ENCODE results near the gene PSMD13. TPM values are rescaled to one million over a fixed set of nuclear protein-coding genes. Genes with fewer than 3 reads are reported as not detected.
A peak's percentile ranks its signal among the peaks of the same experiment; 100 is the strongest.

PSMD13 gene
- total RNA-seq, 1 donor from 2014 or later: 136 TPM

DNA sequence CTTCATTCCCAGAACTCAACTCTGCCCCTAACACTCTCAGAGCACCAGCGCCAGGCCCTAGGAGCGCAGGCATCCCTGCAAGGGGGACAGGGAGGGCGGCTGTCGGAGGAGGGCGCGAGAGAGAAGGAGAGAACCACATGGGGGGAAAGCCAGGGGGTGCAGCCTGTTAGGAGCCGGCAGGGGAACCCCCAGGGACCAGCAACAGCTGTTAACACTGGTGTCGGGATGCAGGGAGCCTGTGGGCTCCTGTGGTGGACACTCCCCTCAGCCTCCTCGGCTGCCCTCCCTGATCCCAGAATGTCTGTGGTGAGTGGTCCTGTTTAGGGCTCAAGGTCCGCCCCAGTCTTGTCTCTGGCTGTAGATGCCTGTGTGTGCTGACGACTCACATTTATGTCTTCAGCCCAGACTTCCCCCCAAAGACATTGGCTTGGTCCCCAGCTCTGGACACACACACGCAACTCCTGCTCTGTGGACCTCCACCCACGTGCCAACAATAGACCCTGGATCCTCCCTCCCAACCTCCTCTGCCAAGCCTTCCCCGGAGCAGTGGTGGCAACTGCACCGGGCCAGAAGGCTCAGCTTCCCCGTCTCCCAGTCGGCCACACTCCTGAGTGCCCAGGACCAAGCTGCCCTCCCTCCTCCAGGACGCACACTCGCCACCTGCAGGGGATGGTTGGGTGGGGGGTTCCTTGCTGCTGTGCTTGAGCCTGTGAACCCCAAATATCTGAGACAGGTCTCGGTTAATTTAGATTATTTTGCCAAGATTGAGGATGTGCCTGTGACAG lies 63.4 kb downstream of the PSMD13 start:
- H3K4me1 Mint-ChIP-seq (ENCODE audit: low read depth, unreplicated experiment): peaks cover 10% of the 10 kb centered on the region
- peak; percentile 56 for DNase-seq
- no peaks in the 10 kb centered on the region for H3K36me3 Mint-ChIP-seq (ENCODE audit: unreplicated experiment)
- no peaks in the 10 kb centered on the region for H3K9me3 Mint-ChIP-seq (ENCODE audit: unreplicated experiment)
- peak overlapping the region; percentile 13 for H3K27ac Mint-ChIP-seq (ENCODE audit: unreplicated experiment)
- no peak for TF ChIP-seq CTCF (IDR thresholded peaks at IDR 0.05; ENCODE audit: partially characterized antibody, unreplicated experiment)
- H3K27me3 Mint-ChIP-seq (ENCODE audit: unreplicated experiment): peaks cover 8% of the 10 kb centered on the region
- no peak overlapping the region for H3K4me3 Mint-ChIP-seq (ENCODE audit: unreplicated experiment)

Other genes starting within 250 kb of the PSMD13 start
- gene SCGB1C1, start 43.9 kb upstream of the PSMD13 start, total RNA-seq (ENCODE audit: unreplicated experiment): not detected
- 45.5 TPM for gene BET1L, start 29.6 kb upstream of the PSMD13 start, total RNA-seq (ENCODE audit: unreplicated experiment)
- gene RIC8A, start 29.3 kb upstream of the PSMD13 start, total RNA-seq (ENCODE audit: unreplicated experiment): 95.5 TPM
- gene SIRT3, start 634 bp upstream of the PSMD13 start, total RNA-seq (ENCODE audit: unreplicated experiment): 23.6 TPM
- gene NLRP6, start 41.4 kb downstream of the PSMD13 start, total RNA-seq (ENCODE audit: unreplicated experiment): not detected
- 14.4 TPM for gene PGGHG, start 52.1 kb downstream of the PSMD13 start, total RNA-seq (ENCODE audit: unreplicated experiment)
- gene IFITM5, start 62.5 kb downstream of the PSMD13 start, total RNA-seq (ENCODE audit: unreplicated experiment): not detected
- gene IFITM2, start 70.8 kb downstream of the PSMD13 start, total RNA-seq (ENCODE audit: unreplicated experiment): 2.5 TPM
- gene IFITM1, start 77.1 kb downstream of the PSMD13 start, total RNA-seq (ENCODE audit: unreplicated experiment): 2.6 TPM
- 0.93 TPM for gene IFITM3, start 83.9 kb downstream of the PSMD13 start, total RNA-seq (ENCODE audit: unreplicated experiment)
- gene B4GALNT4, start 132.5 kb downstream of the PSMD13 start, total RNA-seq (ENCODE audit: unreplicated experiment): 418 TPM
- not detected for gene PKP3, start 157.2 kb downstream of the PSMD13 start, total RNA-seq (ENCODE audit: unreplicated experiment)
- gene SIGIRR, start 178.0 kb downstream of the PSMD13 start, total RNA-seq (ENCODE audit: unreplicated experiment): 26.5 TPM
- gene ANO9, start 205.0 kb downstream of the PSMD13 start, total RNA-seq (ENCODE audit: unreplicated experiment): 1.8 TPM
- gene PTDSS2, start 213.3 kb downstream of the PSMD13 start, total RNA-seq (ENCODE audit: unreplicated experiment): 123 TPM